HG03342 (cell line): ENCODE measurements around the gene OR2Y1.
A peak's percentile ranks its signal among the peaks of the same experiment; 100 is the strongest.
"Not testable (repeated sequence)": the region's sequence is repeated elsewhere in the genome, so short reads cannot be mapped to it uniquely, and the experiment has no call there.

ENCODE experiments used
- ATAC-seq: cut with Tn5 transposase; IDR thresholded peaks from one replicate; pipeline ENCODE4 v1.9.1; 2021; ENCODE audit warnings: mild to moderate bottlenecking, moderate library complexity; ENCODE audit not compliant: unreplicated experiment

OR2Y1 gene

DNA sequence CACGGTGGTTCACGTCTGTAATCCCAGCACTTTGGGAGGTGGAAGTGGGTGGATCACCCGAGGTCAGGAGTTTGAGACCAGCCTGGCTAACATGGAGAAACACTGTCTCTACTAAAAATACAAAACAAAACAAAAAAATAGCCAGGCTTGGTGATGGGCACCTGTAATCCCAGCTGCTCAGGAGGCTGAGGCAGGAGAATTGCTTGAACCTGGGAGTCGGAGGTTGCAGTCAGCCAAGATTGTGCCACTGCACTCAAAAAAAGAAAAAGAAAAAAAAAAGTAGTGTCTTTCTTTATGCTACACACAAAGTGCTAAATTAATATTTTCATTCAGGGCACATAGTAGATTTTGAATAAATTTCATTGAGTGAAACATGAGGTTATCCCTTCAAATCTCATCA is 1.1 kb upstream of the OR2Y1 start:
- not testable (repeated sequence) for ATAC-seq

- no peak for ATAC-seq
Observed at GRCh38 chr5:180739271-180739670, 587 bp downstream of the OR2Y1 start.

- no peak for ATAC-seq
Observed at GRCh38 chr5:180736536-180736935, 3.3 kb downstream of the OR2Y1 start.

DNA sequence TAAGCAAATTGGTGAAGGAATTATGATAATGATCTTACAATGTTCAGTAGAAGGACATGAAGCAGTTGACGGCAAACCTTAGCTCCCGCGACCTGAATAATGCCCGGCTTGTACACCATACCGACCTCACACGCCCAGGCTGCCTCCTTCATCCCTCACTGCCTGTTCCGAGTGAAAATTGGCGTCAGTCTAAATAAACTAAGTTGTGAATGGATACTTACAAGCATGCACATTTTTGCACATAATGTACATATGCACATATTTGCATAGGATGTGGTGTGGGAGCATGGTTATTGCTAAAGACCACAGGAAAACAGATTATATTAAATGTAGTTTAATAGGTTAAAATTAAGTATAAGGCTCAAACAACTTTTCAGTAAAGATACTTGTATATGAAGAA is 14.9 kb downstream of the OR2Y1 start:
- no peak for ATAC-seq

GRCh38 chr5:180723936-180724335 is 15.9 kb downstream of the OR2Y1 start:
- no peak for ATAC-seq

GRCh38 chr5:180720486-180720885 is 19.4 kb downstream of the OR2Y1 start:
- no peak for ATAC-seq

- ATAC-seq, result no peak
Observed at GRCh38 chr5:180719781-180720180, 20.1 kb downstream of the OR2Y1 start.

GRCh38 chr5:180718810-180719453 is 20.9 kb downstream of the OR2Y1 start:
- ATAC-seq, result no peak

DNA sequence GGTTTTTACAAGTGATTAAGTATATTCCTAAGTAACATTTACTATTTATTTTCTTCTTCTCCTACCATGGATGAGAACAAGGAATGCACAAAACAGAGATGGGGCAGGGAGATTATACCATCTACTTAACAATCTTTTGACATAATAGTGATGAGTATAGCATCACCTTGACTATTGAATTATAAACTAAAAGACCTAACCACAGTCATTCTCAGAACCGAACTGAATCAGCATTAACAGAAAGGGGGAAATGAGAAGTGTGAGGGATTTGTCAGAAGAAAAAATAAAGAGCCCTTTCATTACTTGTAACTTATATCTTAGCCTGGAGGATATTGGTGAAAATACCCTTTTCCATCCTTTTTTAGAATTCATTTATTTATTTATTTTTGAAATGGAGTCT is 21.9 kb downstream of the OR2Y1 start:
- ATAC-seq, result peak; percentile 89

DNA sequence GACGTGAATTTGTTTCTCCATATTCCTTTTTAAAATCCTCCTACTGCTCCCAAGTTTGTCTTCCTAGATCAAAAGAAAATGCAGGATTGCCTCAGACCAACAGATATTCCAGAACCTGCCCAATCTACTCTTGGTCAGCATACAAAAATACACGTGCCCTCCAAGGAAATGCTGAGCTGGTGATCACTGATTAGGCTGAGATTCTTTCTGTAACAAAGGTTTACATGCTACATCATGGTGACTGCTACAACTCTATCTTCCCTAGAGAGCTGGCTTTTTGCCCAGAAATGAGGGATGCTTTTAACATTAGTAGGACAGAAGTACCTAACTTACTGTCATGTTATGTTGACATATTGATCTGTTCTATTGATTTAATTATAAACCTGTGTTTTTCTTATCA is 35.5 kb downstream of the OR2Y1 start:
- no peak for ATAC-seq

- ATAC-seq, result no peak
Observed at GRCh38 chr5:180703912-180704311, 35.9 kb downstream of the OR2Y1 start.

- ATAC-seq, result not testable (repeated sequence)
Observed at GRCh38 chr5:180703371-180703770, 36.5 kb downstream of the OR2Y1 start.

DNA sequence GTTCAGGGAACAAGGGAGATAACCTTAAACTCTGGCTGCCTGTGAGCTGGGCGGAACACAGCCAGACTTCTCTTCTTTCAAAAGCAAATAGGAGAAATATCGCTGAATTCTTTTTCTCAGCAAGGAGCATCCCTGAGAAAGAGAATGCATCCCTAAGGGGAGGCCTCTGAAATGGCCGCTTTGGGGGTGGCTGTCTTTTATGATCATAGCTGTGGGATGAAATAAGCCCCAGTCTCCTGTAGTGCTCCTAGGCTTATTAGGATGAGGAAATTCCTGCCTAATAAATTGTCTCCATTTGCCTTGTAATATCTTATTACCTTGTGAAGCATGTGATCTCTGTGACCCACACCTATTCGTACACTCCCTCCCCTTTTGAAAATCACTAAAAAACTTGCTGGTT is 39.4 kb downstream of the OR2Y1 start:
- ATAC-seq, result not testable (repeated sequence)

DNA sequence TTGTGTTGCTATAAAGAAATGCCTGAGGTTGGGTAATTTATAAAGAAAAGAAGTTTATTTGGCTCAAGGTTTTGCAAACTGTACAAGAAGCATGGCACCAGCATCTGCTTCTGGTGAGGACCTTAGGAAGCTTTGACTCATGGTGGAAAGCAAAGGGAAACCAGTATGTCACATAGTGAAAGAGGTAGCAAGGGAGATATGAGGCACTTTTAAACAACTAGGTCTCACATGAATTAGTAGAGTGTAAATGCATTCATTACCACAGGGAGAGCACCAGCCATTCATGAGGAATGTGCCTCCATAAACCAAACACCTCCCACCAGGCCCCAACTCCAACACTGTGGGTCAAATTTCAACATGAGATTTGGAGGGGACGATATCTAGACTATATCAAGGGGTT is 40.8 kb downstream of the OR2Y1 start:
- no peak for ATAC-seq

GRCh38 chr5:180696116-180696515 is 43.7 kb downstream of the OR2Y1 start:
- ATAC-seq, result no peak

DNA sequence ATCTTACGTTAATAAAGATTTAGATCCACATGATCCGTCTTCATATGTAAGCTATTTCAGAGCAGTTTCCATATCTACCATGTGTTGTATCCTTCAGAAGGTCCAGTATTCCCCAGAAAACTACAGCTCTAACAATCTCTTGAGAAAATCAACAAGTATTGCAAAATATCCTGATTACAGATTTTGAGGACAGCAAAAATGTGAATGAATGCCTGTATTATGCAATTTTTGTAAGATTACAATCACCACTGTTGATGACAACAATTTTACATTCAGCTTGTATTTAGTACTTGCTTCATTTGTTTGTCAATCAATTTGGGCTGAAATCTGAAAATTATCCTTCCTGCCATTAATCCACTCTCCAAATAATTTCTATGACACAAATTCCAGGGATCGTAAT is 47.4 kb downstream of the OR2Y1 start:
- ATAC-seq, result no peak

DNA sequence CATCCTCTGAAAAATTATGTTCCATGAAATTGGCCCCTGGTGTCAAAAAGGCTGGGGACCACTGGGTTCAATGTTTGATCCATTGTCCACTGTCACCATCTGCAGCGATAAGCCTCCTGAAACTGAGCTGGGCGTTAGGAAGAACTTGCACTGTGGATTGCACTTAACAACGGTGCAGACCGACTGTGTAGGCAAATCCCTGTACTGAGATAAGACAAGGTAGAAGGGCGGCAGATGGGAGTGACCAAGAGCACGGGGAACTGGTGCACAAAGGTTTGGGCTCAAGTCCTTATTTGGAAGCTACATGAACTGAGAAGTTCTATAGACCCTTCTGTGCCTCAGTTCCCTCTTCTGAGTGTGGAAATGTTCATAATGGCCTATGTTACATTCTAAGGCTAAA is 48.8 kb downstream of the OR2Y1 start:
- no peak for ATAC-seq

- no peak for ATAC-seq
Observed at GRCh38 chr5:180690562-180690961, 49.3 kb downstream of the OR2Y1 start.

GRCh38 chr5:180689775-180690174 is 50.1 kb downstream of the OR2Y1 start:
- ATAC-seq, result no peak
